ENCODE data around the gene PCP4L1.

PCP4L1 gene

DNA sequence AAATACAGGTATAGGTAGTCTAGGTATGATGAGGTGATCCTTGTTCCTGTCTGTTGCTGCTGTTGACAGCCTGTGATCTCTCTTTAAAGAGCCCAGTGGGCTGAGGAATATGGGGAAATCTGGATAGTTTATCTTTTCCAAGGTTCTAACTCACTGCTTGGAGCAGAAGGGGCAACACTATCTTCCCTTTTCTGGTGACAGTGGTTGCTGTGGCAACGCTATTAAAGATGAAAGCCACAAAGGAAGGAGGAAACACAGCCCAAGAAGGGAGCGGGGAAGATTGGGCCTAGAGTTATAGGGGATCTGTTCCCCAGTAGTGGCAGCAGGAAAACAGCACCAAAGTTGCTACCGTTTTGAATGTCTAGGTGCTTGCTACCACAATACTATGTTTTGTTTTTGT, 8.8 kb downstream of the PCP4L1 start:
- ATAC-seq (no peak), DNase-seq (no peak)

DNA sequence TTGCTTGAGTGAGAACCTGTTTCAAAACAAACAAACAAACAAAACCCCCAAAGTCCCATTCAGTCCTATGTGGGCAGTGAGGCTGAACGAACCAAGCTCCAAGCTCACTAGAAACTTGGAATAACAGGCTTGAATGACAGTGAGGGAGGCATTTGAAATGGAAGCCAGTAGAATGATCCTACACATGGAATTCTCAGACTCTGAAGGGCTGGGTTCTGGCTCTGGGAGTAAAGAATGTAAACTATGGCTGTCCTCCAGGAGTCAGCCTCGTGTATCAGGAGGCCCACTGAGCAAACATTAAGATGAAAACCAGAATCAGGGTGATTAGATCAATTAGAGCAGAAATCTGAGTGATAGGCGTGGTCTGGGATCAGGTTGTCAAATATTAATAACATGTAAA, 14.9 kb downstream of the PCP4L1 start:
- DNase-seq (no peak), ATAC-seq (no peak)

DNA sequence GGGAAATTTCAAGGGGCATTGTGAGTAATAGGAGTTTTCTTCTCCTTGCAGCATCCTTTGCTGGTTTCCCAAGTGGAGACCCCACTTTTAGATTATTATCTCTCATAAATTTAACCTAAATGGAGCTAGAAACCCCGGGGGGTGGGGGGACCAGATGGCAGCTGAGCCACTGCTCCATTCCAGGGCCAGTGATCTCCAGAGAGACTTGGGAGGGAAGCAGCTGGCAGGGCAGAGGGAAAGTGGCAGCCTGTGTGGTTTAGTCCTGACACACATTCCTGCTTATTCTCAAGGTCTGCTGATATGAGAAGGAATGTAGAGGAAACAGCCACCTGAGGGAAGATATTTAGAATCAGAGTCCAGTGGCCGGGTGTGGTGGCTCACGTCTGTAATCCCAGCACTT, 16.3 kb downstream of the PCP4L1 start:
- no peak for ATAC-seq
- DNase-seq = no peak

DNA sequence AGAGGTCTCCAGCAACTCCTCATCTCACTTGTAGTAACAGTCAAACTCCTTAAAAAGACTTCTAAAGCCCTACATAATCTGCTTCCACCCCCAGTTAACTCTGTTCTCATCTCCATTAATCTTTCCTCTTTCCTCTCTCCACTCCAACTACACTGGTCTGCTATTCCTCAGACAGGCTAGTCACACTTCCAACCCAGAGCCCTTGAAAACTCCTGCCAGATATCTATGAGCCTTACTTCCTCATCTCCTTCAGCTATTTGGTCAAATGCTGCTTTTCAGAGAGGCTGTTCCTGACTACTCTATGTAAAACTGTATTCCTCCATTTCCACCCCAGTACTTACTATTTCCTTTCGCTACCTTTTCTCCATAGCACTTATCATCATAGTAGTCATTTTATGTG, 24.4 kb downstream of the PCP4L1 start:
- no peak for ATAC-seq
- DNase-seq = no peak

DNA sequence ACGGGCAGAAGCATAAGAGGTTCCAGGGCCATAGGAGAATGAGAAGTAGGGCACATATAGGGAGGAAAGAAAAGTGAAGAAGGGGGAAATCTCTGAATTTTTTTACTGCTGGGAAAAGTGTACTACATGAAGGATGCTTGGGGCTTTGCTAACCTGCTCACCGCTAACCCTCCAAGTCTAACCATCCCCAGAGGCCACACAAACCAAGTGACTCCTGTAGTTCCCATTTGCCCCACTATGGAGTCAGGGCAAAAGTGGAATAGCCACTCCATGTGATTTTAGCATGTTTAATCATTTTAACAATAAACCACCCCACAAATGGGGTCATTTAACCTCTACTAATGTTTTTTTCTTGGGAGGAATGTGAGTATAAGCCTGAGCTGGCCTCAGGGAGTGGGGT, 26.6 kb downstream of the PCP4L1 start:
- ATAC-seq (no peak), DNase-seq (no peak)

DNA sequence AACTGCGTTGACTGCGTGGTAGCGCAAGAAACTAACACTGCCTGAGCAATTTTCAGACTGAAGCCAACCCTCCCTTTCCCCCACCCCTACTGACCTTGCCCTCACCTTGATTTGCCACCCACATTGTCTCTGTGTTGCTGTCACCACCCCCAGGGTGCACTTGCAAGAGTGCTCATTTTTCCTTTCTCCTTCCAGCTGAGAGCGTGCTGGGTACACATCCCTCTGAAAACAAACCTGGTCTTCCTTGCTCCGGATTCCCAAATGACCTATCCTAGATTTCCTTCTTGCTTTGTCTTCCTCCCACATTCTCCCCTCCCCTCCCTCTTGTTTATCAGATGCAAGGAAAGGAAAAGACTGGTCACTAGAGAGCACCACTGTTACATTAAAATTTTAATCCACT, 27.0 kb downstream of the PCP4L1 start:
- DNase-seq (no peak), ATAC-seq (no peak)

DNA sequence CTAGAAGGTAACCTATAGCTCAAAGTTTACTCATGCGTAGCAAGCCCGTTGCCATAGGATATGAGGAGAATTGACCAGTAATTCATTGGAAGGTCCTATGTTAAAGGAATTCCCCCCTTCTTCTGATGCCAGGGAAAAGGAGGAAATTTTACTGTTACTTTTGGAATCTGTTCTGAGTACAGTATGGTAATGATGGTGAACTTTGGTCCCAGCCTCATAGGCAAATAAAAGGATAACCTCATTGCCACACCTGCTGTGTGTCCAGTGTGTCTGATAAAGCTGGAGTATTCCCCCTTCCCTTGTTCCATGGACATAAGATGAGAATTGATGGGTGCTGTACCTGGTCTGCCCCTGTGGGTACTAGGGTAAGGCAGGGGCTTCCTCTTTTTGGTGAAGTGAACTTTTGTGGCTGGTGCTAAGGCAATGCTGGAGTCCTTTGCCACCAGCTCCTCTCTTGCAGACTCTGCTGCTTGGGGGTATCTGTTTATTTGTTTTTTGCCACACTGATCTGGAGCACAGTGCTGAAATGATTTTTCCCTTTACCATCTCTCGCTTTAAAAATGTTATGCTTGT, 29.0 kb downstream of the PCP4L1 start:
- no peak for DNase-seq
- ATAC-seq = no peak

DNA sequence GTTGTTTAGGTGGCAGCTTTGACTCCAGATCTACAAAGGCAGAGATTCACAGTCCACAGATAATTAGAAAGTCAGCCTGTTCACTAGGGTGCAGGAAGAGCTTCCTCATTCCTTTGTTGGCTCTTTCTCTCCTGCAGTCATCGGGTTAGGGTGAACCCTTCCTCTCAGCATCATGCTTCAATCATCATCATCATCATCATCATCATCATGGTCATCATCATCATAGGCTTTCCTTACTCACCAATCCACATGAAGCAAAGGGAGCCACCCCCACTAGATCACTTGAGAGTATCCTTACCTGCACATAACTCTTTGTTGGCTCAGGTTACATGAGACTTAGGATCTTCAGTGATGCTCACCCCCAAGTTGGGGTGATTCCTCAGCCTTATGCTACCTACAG, 32.2 kb downstream of the PCP4L1 start:
- ATAC-seq (no peak), DNase-seq (no peak)

DNA sequence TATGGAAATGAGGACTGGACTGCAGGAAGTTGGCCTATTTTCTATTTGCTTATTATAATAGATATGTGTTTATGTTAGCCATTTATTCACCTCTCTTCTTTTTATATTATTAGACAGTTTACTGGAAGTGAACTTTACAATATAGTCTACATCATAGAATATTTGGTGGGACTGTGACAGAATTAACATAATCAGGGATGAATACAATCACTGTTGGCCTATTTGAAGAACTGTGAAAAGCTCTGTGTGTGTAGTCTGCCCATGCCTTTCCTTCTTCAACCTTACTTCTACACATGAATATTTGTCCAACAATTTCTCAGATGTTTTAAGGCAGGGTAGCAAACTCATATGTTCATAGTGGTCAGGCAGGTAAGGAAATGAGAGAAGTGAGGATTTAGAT, 38.9 kb downstream of the PCP4L1 start:
- DNase-seq = no peak
- no peak for ATAC-seq

DNA sequence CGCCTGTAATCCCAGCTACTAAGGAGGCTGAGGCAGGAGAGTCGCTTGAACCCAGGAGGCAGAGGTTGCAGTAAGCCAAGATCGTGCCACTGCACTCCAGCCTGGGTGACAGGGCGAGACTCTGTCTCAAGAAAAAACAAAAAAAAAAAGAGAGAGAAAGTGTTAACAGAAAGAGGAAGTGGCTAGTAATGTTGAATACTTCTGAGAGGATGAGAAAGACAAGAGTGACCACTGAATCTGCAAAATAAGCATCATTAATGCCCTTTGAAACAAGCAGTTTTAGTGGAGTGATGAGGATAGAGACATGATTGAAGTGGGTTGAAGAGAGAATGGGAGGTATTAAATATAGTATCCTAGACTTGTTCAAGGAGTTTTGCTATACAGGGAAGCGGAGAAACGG, 39.6 kb downstream of the PCP4L1 start:
- ATAC-seq (no peak), DNase-seq (no peak)

DNA sequence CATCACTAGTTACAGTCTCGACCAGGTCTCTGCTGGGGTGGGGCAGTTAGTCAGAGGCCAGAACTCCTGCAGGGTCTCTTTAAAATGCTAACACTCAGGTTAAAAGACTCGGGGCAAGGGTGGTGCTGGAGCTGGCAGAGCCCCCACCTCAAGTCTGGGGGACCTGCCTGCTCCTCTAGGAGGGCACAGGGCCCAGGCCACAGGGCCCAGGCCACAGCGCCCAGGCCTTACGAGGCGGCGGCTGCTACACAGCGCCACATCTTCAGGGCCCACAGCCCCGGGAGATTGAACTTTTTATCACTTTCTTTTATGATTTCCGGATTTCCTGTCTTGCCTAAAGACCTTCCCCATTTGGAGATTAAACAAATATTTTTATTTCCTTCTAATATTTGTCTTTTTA, 40.8 kb downstream of the PCP4L1 start:
- no peak for ATAC-seq

DNA sequence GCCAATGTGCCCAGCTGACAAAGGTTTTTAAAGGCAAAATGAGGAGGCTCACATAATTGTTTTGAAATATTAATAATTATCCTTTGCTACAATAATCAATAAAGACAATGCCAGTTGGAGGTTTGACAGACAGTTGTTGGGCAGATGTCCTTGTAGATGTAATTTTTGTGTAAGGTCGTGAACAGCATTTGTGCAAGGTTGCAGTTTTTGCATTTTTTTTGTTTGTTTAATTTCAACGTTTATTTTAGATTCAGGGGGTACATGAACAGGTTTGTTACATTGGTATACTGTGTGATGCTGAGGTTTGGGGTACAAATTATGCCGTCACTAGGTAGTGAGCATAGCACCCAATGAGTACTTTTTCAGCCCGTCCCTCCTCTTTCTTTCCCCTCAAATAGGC, 41.9 kb downstream of the PCP4L1 start:
- no peak for DNase-seq
- ATAC-seq = no peak

More for the DNA sequence above, 40.8 kb downstream of the PCP4L1 start:
- DNase-seq = no peak

DNA sequence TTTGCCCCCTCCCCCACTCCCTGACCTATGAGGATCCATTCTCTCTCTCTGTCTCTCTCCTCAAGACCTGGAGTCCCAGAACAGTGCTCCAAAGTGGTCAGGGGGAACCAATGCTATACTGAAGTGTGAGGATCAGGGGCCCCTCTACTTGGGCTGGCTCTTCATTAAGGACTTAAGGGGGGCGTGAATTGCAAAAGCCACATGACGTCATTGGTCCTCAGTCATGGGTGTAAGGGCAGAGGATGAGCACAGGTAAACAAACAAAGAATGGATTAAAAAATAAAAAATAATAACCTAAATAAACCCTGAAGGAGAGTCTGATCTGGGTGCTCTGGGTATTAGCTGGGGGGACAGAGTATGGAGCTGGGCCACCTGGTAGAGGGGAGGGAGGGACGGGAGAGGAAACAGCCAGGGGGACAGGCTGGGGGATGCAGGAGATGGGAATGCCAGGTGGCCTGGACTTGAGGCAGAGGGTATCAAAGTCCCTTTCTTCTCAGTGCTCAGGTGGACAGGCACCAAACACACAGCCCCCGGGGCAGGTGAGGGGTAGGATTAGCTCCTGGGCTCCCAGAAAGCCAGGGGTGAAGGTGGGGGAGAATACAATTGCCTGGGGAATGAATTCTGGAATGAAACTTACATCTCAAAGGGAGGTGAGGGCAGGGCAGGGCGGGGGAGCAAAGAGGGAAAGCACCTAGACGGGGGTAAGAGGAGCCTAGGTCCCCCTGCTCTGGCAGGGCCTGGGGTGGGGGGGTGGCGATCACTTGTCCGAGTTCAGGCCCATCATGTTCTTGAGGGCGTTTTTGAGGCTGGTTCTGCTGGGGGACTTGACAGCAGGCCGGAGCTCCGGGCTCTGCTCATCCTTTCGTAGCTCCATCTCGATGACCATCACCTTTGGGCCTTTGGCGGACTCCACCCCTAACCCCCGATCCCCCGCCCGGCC, 46.7 kb downstream of the PCP4L1 start:
- peak; percentile 16 for DNase-seq
- no peak for ATAC-seq

DNA sequence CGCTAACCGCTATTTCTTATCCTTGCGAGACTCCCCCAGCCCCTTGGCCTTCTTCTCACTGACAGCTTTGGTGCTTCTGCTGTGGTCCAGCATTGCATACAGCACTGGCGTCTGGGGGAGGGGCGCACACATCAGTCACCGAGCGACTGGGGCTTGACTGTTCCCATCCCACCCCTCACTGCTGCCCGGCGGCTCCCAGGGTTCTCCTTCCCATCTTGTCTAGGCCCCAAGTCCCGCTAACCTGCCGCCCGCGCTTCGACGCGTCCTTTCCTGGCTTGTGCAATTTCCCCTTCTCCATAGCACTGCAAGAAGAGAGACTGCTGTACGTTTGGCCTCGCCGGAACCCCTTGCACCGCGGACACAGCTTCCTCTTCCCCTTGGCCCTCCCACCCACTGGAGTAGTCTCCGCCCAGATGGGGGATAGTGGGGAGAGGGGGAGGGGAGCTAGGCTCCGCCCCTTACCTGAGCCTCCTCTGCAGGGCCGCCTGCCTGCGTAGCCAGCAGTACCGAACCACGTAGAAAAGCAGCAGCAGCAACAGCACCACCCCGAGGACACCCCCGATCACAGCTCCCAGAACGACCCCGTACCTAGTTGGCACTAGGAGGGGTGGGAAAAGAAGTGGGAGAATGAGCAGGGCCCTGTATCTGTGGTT, 47.4 kb downstream of the PCP4L1 start:
- DNase-seq = peak; percentile 85
- ATAC-seq = peak; percentile 94

DNA sequence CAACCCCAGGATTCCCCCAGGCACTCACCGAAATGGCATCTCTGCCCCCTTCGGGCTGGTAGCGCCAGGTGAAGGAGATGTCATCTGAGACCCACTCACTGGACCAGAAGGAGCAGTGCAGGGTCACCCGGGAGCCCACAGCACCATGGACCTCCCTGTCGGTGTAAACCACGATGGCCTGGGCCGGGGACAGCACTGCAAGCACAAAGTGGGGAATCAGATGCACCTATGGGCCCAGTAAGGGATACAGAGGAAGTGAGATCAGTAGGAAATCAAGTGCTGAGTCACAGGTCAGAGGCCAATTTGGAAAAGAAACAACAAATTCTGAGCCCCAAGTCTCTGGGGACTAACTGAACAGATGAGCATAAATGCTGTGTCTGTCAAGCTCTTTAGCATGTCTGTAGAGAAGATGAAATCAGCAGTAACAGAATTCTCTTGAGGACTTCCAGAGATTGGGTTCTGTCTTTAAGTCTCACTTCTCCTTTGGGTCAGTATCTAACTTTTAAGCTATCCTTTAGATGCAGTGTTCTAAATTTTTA, 48.8 kb downstream of the PCP4L1 start:
- peak; percentile 12 for DNase-seq
- no peak for ATAC-seq

DNA sequence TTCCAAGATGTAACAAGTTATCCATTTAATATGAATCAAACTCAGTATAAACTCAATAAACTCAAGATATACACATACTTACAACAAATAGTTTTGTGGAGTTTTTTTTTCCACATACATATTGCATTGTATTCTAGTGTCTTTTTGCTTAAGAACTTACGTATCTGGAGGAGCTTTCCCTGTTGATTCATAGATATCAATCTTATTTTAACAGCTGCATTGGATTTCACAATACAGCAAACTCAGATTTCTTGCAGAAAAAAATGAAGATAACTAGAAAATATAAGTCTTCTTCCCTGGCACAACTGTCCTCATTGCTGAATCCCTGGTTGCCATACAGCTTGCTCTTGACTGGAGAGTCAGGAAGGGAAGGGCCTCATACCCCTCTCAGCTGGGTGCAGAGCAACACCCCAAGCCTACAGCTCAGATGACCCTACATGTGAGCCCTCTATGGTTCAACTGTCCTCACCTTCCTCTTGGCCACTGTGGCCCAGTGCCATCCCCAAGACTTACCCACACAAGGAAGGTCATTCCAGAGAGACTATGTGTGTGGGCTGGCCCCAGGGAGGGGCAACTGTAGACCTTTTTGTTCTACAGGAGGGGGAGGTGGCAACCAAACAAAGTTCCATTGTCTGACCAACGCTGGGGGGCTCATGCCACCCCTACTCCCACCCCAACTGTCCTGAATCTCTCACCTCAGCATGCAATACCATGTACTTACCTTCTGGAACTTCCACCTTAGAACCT, 49.5 kb downstream of the PCP4L1 start:
- ATAC-seq = no peak
- DNase-seq = no peak

DNA sequence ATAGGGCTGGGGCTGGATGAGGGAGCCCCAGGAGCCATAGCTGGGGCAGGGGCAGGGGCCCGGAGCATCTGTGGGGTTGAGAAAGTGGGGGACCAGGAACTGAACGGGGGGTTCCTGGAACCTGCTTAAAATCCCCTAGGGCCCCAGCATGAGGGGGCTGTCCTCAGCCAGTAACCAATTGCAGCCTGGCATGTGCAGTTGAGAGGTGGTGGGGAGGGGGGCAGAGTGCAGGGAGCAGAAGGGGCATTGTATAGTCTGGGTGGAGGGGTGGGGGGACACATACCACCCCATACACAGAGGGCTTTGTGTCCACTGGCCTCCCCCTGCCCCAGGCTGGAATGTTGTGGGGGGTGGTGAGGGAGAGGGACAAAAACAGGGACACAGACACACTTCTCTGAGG, 51.3 kb downstream of the PCP4L1 start, which contains the start of gene MPZ:
MPZ (minus strand) TSS at position 101 of the 400 bp plus-strand sequence; CDS start at position 38, 63 bp downstream.
- DNase-seq = no peak

DNA sequence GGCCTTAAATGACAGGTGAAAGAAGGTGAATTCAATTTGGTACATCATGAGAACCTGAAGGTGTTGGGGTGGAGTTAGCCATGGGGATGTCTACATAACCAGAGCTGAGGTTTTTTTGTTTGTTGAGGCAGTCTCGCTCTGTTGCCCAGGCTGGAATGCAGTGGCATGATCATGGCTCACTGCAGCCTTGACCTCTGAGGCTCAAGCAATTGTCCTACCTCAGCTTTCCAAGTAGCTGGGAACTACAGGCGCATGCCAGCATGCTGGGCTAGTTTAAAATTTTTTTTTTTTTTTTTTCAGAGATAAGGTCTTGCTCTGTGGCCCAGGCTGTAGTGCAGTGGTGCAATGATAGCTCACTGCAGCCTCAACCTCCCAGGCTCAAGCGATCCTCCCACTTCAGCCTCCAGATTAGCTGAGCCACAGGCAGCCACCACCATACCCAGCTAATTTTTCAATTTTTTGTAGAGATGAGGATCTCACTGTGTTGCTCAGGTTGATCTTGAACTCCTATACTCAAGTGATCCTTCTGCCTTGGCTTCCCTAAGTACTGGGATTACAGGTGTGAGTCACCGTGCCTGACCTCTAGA, 53.1 kb downstream of the PCP4L1 start:
- ATAC-seq (no peak), DNase-seq (no peak)

More for the DNA sequence above, 51.3 kb downstream of the PCP4L1 start, which contains the start of gene MPZ:
- no peak for ATAC-seq

DNA sequence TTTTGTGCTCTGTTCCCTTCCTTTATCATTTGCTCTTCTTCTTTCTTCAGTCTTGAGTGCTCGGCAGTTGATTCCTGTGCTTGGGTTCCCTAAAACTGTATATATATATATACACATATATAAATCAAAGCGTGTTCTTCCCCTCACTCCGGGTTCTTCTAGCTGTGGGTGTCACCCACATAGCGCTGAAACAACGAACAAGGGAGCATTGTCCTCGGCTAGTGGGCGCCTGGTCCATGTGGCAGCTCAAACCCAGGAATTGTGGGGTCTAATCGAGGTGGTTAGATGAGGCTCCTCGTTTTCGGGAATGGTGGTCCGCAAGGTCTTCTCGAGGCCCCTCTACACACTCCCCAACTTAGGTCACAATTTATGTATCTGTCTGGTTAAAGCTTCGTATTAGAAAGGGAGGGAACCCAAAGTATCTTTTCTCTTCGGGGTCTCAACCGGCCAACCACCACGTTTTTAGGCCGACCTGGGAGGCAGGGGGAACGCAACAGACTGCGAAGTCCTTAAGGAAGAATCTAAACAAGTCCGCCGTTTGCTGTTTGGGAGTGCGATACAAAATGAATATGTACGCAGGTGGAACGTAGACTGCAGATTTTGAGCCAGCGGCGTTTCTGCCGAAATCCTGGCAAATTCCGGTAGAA, 55.1 kb downstream of the PCP4L1 start:
- ATAC-seq (no peak), DNase-seq (no peak)

DNA sequence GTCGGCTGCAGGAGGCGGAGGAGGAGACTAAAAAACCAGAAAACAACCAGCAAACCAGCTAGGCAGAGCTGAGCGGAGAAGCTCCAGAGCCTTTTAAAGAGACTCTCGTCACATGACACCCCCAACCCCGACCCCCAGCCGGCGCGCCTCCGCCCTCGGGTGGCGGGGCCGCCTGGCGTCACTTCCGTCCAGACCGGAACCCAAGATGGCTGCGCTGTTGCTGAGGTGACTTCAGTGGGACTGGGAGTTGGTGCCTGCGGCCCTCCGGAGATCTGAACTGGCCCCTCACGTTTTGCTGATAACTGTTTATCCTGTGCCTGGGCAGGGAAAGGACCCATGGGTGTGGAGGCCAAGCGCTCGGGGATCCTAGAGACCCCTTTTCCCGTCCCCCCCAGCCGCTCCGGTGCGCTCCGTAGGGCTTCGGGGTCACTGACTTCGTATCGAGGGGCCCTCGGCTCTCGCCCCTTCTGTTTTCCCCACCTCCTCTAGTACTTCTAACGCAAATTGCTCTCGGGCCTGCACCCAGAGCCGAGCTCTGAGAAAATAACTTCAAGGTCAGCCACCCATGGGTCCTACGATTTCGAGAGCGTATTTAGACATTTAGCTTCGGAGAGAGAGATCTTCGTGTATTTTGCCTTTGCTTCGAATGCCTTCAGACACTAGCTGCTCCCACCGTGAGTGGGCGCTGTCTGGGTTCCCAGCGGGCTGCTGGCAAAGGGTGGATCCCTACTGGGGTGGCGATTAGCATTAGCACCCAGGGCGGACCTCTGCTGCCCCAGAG, 55.8 kb downstream of the PCP4L1 start, which contains the start of gene SDHC:
SDHC (plus strand) TSS at position 181 of the 781 bp plus-strand sequence; CDS start at position 206, 25 bp downstream.
- peak; percentile 90 for DNase-seq
- peak; percentile 99 for ATAC-seq

Measured in stimulated activated naive CD8-positive, alpha-beta T cell treated with anti-CD3 and anti-CD28 coated beads, Interleukin-15, Interleukin-2, amounts not matched to agents 100 U/mL and 50 U/mL, for 24 hours (primary cell).